GM18502 (cell line): ENCODE results near the gene GCFC2.
A peak's percentile ranks its signal among the peaks of the same experiment; 100 is the strongest.
"Not testable (repeated sequence)": the region's sequence is repeated elsewhere in the genome, so short reads cannot be mapped to it uniquely, and the experiment has no call there.

Experiments used
- ATAC-seq: cut with Tn5 transposase; IDR thresholded peaks from one replicate; pipeline ENCODE4 v1.9.1; 2021; ENCODE audit warnings: mild to moderate bottlenecking; ENCODE audit not compliant: unreplicated experiment, poor library complexity

The GCFC2 gene

GRCh38 chr2:75683430-75683829 lies 27.3 kb downstream of the GCFC2 start:
- not testable (repeated sequence) for ATAC-seq

GRCh38 chr2:75680402-75680801 lies 30.3 kb downstream of the GCFC2 start:
- ATAC-seq: no peak

GRCh38 chr2:75679556-75679955 lies 31.2 kb downstream of the GCFC2 start:
- ATAC-seq: no peak

GRCh38 chr2:75676464-75676863 lies 34.3 kb downstream of the GCFC2 start:
- no peak for ATAC-seq

GRCh38 chr2:75675908-75676307 lies 34.8 kb downstream of the GCFC2 start:
- ATAC-seq: no peak

GRCh38 chr2:75675423-75675822 lies 35.3 kb downstream of the GCFC2 start:
- not testable (repeated sequence) for ATAC-seq

GRCh38 chr2:75667884-75668283 lies 42.8 kb downstream of the GCFC2 start:
- ATAC-seq: no peak

- ATAC-seq: no peak
Measured at GRCh38 chr2:75666911-75667310, 43.8 kb downstream of the GCFC2 start.

GRCh38 chr2:75657798-75658197 lies 52.9 kb downstream of the GCFC2 start:
- no peak for ATAC-seq

GRCh38 chr2:75656563-75656962 lies 54.2 kb downstream of the GCFC2 start:
- ATAC-seq: no peak

GRCh38 chr2:75655861-75656260 lies 54.9 kb downstream of the GCFC2 start:
- no peak for ATAC-seq

- ATAC-seq: no peak
Measured at GRCh38 chr2:75654012-75654411, 56.7 kb downstream of the GCFC2 start.

- ATAC-seq: no peak
Measured at GRCh38 chr2:75647771-75648170, 62.9 kb downstream of the GCFC2 start.

GRCh38 chr2:75646583-75647425 lies 63.9 kb downstream of the GCFC2 start, which contains the start of gene MRPL19:
TSS of gene MRPL19 (plus strand) at chr2:75646783. CDS start at chr2:75646808, 25 bp downstream.
- peak; percentile 96 for ATAC-seq

- peak; percentile 15 for ATAC-seq
Measured at GRCh38 chr2:75646090-75646582, 64.6 kb downstream of the GCFC2 start.

- no peak for ATAC-seq
Measured at GRCh38 chr2:75645643-75646042, 65.1 kb downstream of the GCFC2 start.

GRCh38 chr2:75643980-75644379 lies 66.7 kb downstream of the GCFC2 start:
- ATAC-seq: no peak

GRCh38 chr2:75641587-75641986 lies 69.1 kb downstream of the GCFC2 start:
- ATAC-seq: no peak

GRCh38 chr2:75640621-75641121 lies 70.0 kb downstream of the GCFC2 start:
- ATAC-seq: peak; percentile 99

- no peak for ATAC-seq
Measured at GRCh38 chr2:75637568-75637967, 73.1 kb downstream of the GCFC2 start.

- ATAC-seq: no peak
Measured at GRCh38 chr2:75634945-75635344, 75.8 kb downstream of the GCFC2 start.

- ATAC-seq: no peak
Measured at GRCh38 chr2:75633620-75634019, 77.1 kb downstream of the GCFC2 start.
